Gastrocnemius medialis (tissue), 4 donors: ENCODE data around the gene MSI2. TPM values are rescaled to one million over a fixed set of nuclear protein-coding genes. Genes with fewer than 3 reads are reported as not detected.

Experiments
- ATAC-seq, 2 donors: fragments of 150-250 bp; one replicate each; pipeline ENCODE4 v1.9.1; 2016
- DNase-seq, 2 donors: peaks; one replicate each; pipeline ENCODE4 v3.0.0-alpha.2; 2019
- H3K27ac ChIP-seq, 4 donors: fragments of 200-600 bp; sonication (generic); 1 replicate in 1 of 4; 2 replicates in 3 of 4; pipeline ENCODE4 v1.5.1; 2016 to 2018; ENCODE audit warnings: mild to moderate bottlenecking in 2 of 4, moderate library complexity in 1 of 4
- H3K27me3 ChIP-seq, 3 donors: fragments of 200-600 bp; sonication (generic) in 2 of 3; 1 replicate in 1 of 3; 2 replicates in 2 of 3; pipeline versions ENCODE4 v1.5.1 to v1.6.0; 2016 to 2019; ENCODE audit warnings: mild to moderate bottlenecking in 1 of 3, moderate library complexity in 1 of 3
- H3K36me3 ChIP-seq, 2 donors: fragments of 200-600 bp; sonication (generic) in 1 of 2; one replicate each; pipeline ENCODE4 v1.5.1; 2017 to 2018
- H3K4me1 ChIP-seq, 2 donors: fragments of 200-600 bp; sonication (generic) in 1 of 2; one replicate each; pipeline ENCODE4 v1.5.1; 2016 to 2017; ENCODE audit warnings: mild to moderate bottlenecking in 2 of 2
- H3K4me3 ChIP-seq, 4 donors: fragments of 200-600 bp; sonication (generic) in 3 of 4; 1 replicate in 1 of 4; 2 replicates in 3 of 4; pipeline ENCODE4 v1.5.1; 2016 to 2019; ENCODE audit warnings: mild to moderate bottlenecking in 2 of 4
- H3K9me3 ChIP-seq, 3 donors: fragments of 200-600 bp; sonication (generic) in 2 of 3; 1 replicate in 1 of 3; 2 replicates in 2 of 3; pipeline ENCODE4 v1.5.1; 2016 to 2019
- POLR2A ChIP-seq, 2 donors: fragments of 450-650 bp; IDR thresholded peaks; one replicate each; pipeline ENCODE4 v1.6.1; 2017; ENCODE audit warnings: antibody characterized with exemption in 2 of 2, mild to moderate bottlenecking in 2 of 2, moderate library complexity in 2 of 2
- in situ Hi-C, 4 donors: fragments of 200-750 bp; cut with MboI; loops; one replicate each; pipeline versions ENCODE4 v1.15.0 to v1.8.0; 2017; ENCODE audit warnings: low sequenced_read_pairs in 4 of 4
- intact Hi-C: fragments of 100-400 bp; cut with DNase I; formaldehyde crosslinking; loops from one replicate; pipeline ENCODE4 v1.15.1; 2023; ENCODE audit warnings: low total_unique reads
- total RNA-seq, 4 donors: library from RNA; depleted of rRNA; stranded (reverse); fragments of >200 nt; gene quantifications; one replicate each; pipeline versions ENCODE4 v1.1.0 to v1.2.3, GENCODE V29; 2016
- TF ChIP-seq, protein P1 (sequence below), 5 experiments: fragments of 450-650 bp in 3 of 5; fragments of 200-600 bp in 2 of 5; sonication (generic) in 2 of 5; IDR thresholded peaks in 4 of 5; conservative IDR thresholded peaks in 1 of 5; 1 replicate in 4 of 5; 2 replicates in 1 of 5; pipeline ENCODE4 v1.5.1; 2016 to 2019; ENCODE audit warnings: antibody characterized with exemption in 5 of 5, mild to moderate bottlenecking in 3 of 5, moderate library complexity in 3 of 5

The MSI2 gene
- total RNA-seq, 4 donors from 2014 or later: 33.1 to 66.2 (median 48.5) TPM

DNA sequence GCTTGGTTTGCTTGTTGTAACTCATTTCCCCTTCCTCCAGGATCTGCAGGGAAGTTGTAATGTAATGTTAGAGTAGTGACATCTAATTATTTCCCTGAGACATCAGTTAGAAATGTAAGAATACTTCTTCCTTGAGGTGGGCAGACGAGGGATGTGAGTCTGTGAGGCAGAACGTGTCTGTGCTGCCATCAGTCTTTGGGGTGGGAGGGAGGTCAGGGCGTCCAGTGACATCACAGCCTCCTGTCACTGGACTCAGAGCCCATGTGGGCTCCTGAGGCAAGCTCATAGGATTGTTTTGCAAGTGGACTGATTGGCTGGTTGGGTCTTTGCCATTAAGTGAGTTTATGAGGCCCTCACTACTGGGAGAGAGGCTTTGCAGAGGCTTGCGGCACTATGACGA, 300.0 kb downstream of the MSI2 start:
- DNase-seq (no peak), ATAC-seq (no peak)
- no peaks in the 10 kb centered on the region for H3K27me3 ChIP-seq
- H3K4me3 ChIP-seq: no peak overlapping the region
- no peaks in the 10 kb centered on the region for H3K36me3 ChIP-seq
- TF ChIP-seq POLR2A (IDR thresholded peaks at IDR 0.05): no peak
- TF ChIP-seq, protein P1, sequence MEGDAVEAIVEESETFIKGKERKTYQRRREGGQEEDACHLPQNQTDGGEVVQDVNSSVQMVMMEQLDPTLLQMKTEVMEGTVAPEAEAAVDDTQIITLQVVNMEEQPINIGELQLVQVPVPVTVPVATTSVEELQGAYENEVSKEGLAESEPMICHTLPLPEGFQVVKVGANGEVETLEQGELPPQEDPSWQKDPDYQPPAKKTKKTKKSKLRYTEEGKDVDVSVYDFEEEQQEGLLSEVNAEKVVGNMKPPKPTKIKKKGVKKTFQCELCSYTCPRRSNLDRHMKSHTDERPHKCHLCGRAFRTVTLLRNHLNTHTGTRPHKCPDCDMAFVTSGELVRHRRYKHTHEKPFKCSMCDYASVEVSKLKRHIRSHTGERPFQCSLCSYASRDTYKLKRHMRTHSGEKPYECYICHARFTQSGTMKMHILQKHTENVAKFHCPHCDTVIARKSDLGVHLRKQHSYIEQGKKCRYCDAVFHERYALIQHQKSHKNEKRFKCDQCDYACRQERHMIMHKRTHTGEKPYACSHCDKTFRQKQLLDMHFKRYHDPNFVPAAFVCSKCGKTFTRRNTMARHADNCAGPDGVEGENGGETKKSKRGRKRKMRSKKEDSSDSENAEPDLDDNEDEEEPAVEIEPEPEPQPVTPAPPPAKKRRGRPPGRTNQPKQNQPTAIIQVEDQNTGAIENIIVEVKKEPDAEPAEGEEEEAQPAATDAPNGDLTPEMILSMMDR (IDR thresholded peaks at IDR 0.05 in 4 of 5, conservative IDR thresholded peaks at IDR 0.05 in 1 of 5): no peak
- peak overlapping the region in 1 of 4 donors; percentile 1 for H3K27ac ChIP-seq
- peaks cover 36 to 50% of the 10 kb centered on the region in 2 donors for H3K4me1 ChIP-seq
- H3K9me3 ChIP-seq: no peaks in the 10 kb centered on the region
- intact Hi-C loops (no loop called here), in situ Hi-C loops (no loop called here)

DNA sequence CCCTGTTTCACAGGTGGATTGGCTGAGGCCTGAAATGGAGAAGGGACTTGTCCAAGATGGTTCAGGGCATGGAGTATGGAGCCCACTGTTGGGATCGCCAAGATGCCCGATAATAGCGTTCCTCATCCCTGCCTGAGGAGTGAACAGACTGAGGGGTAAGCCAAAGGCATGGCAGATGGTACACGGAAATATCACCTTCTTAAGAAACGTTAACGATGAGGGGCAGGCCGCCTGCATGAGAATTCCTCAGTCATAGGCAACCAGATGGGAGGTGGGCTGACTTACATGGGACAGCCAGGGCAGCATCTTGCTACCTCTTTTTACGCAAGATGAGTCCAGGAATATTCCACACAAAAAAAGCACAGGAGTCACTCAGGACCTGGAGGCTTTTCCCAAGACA, 300.7 kb downstream of the MSI2 start:
- Histone ChIP-seq H3K36me3 (no peaks in the 10 kb centered on the region), H3K9me3 (no peaks in the 10 kb centered on the region), H3K4me1 (peaks cover 36 to 45% of the 10 kb centered on the region in 2 donors), H3K27me3 (no peaks in the 10 kb centered on the region), H3K4me3 (no peak overlapping the region), H3K27ac (no peak overlapping the region)
- intact Hi-C loops (no loop called here), in situ Hi-C loops (no loop called here)
- DNase-seq (no peak), ATAC-seq (no peak)
- TF ChIP-seq, protein P1 (IDR thresholded peaks at IDR 0.05 in 4 of 5, conservative IDR thresholded peaks at IDR 0.05 in 1 of 5): no peak
- TF ChIP-seq POLR2A (IDR thresholded peaks at IDR 0.05): no peak

DNA sequence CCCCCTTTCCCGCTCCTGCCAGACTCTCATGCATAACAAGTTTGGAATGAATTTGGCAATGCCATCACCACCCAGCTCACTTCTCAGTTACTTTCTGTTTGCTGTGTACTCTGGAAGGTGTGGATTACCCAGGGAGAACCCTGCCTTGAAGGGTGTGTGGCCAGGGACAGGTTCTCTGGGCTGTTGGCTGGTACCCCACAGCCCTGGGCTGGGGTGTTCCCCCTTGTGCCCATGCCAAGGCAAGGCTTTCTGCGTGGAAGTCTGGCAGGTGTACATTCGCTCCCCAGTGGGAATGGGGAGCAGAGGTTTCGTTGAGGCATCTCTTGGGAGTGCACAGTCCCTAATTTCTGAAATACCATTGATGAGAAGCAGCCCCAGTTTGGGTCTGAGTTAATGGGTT, 301.1 kb downstream of the MSI2 start:
- in situ Hi-C loops (no loop called here), intact Hi-C loops (no loop called here)
- Histone ChIP-seq H3K4me3 (no peak overlapping the region), H3K27ac (no peak overlapping the region), H3K9me3 (no peaks in the 10 kb centered on the region), H3K4me1 (peaks cover 36 to 41% of the 10 kb centered on the region in 2 donors), H3K36me3 (no peaks in the 10 kb centered on the region), H3K27me3 (no peaks in the 10 kb centered on the region)
- ATAC-seq (no peak), DNase-seq (no peak)
- TF ChIP-seq, protein P1 (IDR thresholded peaks at IDR 0.05 in 4 of 5, conservative IDR thresholded peaks at IDR 0.05 in 1 of 5): no peak
- no peak for TF ChIP-seq POLR2A (IDR thresholded peaks at IDR 0.05)

DNA sequence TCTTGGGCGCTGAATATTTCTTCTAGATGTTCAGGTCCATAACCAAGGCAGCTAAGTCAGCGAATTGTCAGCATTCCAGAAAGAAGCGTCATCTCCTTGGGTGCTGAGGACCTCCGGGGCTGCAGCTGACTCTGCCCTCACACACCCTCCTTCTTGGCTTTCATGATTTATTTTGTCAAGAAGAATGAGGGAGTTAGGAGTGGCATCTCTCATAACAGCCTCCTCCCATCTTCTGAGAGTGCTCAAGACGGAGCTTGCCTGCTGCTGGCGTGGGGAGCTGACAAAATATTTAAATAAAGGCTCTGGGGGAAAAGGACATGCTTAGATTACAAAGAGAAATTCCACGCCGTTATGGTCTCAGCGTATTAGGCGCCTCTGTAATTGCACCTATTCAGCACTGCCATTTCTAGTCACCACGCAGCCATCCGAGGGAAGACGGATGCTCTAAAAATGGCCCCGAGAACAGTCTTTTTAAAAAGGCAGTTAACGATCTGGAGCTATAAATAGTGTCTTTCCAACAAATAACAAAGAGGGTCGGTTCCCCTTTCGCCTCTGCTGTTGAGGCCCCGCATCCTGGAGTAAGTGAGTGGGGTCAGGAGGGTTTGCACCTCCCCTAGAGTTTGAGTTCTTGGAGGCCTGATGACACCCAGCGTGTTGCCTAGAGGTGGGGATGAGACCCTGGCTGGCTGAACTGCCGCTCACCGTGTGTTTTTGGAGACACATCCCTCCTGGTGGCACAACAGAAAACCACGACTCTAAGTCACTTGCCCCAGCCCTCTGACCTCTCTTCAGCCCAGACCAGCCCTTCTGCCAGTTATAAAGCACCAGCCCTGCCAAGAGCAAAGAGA, 301.7 kb downstream of the MSI2 start:
- Histone ChIP-seq H3K36me3 (no peaks in the 10 kb centered on the region), H3K9me3 (no peaks in the 10 kb centered on the region), H3K27ac (no peak overlapping the region), H3K4me1 (peaks cover 30 to 34% of the 10 kb centered on the region in 2 donors), H3K27me3 (no peaks in the 10 kb centered on the region), H3K4me3 (no peak overlapping the region)
- in situ Hi-C loops (no loop called here), intact Hi-C loops (no loop called here)
- TF ChIP-seq POLR2A (IDR thresholded peaks at IDR 0.05): no peak
- TF ChIP-seq, protein P1 (IDR thresholded peaks at IDR 0.05 in 4 of 5, conservative IDR thresholded peaks at IDR 0.05 in 1 of 5): no peak
- no peak for ATAC-seq
- DNase-seq: no peak
